GM18526 (cell line): ENCODE results near the gene APOL6.

Experiments used
- POLR2A ChIP-seq: IDR thresholded peaks from 3 replicates; pipeline ENCODE4 v1.6.1; 2011; ENCODE audit not compliant: insufficient read length; ENCODE audit errors: extremely low read depth

The APOL6 gene

GRCh38 chr22:35678836-35679235 lies 30.6 kb downstream of the APOL6 start:
- no peak for TF ChIP-seq POLR2A

DNA sequence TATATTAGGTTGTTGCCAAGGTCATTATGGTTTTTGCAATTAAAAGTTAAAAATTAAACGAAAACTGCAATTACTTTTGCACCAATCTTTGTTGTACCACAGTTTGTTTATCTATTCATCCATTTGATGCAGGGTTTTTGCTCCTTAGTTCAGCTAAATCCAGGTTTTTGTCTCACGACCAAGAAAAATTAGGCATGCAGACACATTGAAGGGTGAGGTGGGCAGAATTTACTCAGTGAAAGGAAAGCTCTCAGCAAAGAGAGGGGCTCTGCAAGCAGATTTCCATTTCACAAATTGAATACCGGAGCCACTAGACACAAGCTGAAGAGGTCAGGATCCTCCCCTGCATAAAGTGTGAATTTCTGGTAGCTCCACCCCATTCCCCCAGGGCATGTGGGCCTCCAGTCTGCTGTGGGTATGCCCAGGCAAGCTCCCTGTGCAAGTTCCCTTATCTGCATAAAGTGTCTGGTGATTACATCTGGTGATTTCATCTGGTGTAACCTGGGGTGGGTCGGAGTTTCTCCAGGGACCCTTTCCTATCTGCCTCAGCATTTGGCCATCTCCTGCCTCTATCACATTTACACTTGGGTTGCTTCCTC lies 33.3 kb downstream of the APOL6 start:
- no peak for TF ChIP-seq POLR2A

- no peak for TF ChIP-seq POLR2A
Observed at GRCh38 chr22:35683560-35683959, 35.3 kb downstream of the APOL6 start.

DNA sequence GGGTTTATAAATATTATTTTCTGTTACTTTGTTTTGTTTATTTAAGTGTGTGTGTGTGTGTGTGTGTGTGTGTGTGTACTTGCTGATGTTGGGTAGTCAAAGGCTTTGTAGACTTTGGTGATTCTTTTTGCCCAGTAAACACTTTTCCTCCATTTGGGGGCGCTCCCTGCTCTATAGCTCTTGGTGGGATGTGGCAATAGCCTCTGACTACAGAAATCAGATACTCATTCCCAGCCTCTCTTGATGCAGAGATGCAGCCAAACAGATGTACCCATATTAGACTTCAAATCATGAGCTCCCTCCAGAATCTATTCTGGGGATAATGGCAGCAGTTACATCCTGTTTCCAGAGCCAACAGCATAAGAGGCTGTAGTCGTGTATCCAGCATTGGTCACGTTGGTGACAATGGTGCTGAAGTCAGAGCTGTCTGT lies 36.0 kb downstream of the APOL6 start:
- no peak for TF ChIP-seq POLR2A

GRCh38 chr22:35684732-35685131 lies 36.5 kb downstream of the APOL6 start:
- no peak for TF ChIP-seq POLR2A

- no peak for TF ChIP-seq POLR2A
Observed at GRCh38 chr22:35685731-35686130, 37.5 kb downstream of the APOL6 start.

- no peak for TF ChIP-seq POLR2A
Observed at GRCh38 chr22:35686298-35686697, 38.1 kb downstream of the APOL6 start.

DNA sequence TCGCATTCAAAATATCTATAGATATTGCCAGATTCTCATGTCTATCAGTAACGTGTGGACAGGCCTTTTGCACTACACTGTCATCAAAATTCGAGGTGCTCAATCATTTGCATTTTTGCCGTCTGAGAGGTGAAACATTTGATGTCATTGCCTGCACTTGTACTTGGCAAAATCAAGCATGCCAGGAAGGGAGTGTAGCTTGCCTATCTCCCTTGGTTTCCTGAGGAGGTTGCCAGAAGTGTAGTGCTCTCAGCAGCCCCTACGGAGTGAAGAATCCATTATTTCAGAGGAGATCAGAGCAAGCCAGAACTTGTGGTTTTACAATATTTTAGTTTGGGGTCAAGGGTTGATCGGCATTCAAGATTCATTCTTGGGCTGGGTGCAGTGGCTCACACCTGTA lies 39.2 kb downstream of the APOL6 start:
- TF ChIP-seq POLR2A, result no peak

GRCh38 chr22:35688913-35689675 lies 40.8 kb downstream of the APOL6 start:
- TF ChIP-seq POLR2A, result no peak

DNA sequence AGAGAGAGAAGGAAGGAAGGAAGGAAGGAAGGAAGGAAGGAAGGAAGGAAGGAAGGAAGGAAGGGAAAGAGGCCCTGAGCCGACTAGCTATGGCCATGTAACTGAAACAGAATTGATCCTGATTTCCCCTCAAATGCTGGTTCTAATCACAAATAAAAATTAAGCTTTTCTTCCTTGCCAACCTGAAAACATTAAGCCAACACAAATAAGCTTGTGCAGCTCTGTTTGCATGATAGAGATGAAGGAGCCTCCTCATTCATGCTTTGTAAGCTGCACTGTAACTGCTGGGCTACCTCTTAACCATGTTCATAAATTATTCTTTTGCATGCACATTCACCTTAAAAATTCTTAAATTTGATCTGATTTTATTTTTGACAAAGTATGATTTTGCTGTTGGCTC lies 41.8 kb downstream of the APOL6 start:
- no peak for TF ChIP-seq POLR2A

DNA sequence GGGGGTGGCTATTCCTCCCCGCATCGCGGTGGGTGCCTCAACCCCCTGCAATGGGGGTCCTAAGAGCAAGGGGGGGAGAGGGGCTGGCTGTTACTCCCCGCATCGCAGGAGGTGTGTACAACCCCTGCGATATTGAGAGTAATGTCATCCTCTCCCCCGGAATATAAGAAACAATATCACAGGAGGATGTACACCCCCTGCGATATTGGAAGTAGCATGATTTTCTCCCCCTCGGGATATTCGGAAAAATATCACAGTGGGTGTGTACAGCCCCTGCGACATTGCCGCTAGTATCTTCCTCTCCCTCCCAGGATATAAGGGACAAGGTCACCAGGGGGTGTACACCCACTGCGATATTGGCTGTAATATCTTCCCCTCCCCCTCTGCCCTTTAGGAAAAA lies 47.0 kb downstream of the APOL6 start:
- no peak for TF ChIP-seq POLR2A

DNA sequence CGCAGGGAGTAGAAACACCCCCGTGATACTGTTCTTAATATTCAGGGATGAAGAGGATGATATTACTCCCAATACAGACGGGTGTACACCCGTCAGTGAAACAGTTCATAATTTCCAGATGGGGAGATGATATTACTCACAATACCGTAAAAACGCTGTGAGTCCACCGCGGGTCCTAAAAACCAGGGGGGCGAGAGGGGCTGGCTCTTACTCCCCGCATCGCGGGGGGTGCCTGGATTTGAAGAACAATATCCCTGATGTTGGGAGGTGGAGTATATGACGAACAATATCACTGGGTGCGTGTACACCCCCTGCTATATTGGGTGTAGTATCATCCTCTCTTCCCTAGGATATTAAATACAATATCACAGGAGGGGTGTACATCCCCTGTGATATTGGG lies 48.9 kb downstream of the APOL6 start:
- no peak for TF ChIP-seq POLR2A

GRCh38 chr22:35703861-35704584 lies 55.8 kb downstream of the APOL6 start:
- TF ChIP-seq POLR2A, result no peak

DNA sequence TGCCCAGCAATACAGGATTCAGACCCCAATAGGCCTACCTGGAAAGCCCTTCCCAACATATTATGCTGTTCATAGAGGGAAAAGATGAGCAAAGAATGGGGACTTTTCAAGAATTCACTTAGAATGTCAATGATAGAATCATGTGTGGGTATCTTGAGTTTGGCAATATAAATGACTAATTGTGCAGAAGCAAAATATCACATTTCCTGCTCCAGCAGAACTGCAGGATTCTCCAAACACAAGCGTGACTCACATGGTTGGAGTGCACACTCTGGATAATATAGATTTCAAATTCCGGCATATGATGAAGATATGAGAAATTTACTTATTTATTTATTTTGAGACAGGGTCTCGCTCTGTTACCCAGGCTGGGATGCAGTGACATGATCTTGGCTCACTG lies 56.9 kb downstream of the APOL6 start:
- no peak for TF ChIP-seq POLR2A

GRCh38 chr22:35708453-35708852 lies 60.2 kb downstream of the APOL6 start:
- TF ChIP-seq POLR2A, result no peak

DNA sequence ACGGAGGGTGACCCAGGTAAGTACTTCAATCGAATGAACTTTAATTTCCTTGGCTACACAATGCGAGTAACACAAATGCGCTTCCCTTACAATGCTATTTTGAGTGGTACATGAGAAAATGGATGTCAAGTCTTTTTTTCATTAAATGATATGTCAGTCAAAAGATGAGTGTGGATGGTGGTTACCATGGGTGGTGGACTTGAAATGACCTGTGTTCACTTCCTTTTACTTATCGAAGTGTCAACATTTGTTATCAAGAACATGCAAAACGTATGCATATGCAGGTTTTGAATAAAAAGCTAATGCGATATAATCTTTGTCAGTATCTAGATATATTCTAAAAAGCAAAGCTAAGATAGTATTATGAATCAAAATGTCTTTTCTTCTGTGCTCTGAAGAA lies 60.7 kb downstream of the APOL6 start:
- TF ChIP-seq POLR2A, result no peak
